Adrenal gland (tissue), 5 donors: Measurements from ENCODE around the gene KLF7.

ENCODE experiments used
- POLR2A ChIP-seq, 2 donors: fragments of 450-650 bp; IDR thresholded peaks; one replicate each; pipeline ENCODE4 v1.6.1; 2017; ENCODE audit warnings: antibody characterized with exemption in 2 of 2, mild to moderate bottlenecking in 2 of 2, moderate library complexity in 1 of 2
- TF ChIP-seq, protein P1 (sequence below), 6 experiments: fragments of 450-650 bp in 4 of 6; fragments of 200-600 bp in 2 of 6; sonication (generic) in 1 of 6; IDR thresholded peaks; 1 replicate in 5 of 6; 2 replicates in 1 of 6; pipeline versions ENCODE4 v1.5.1 to v1.8.0; 2016 to 2021; ENCODE audit warnings: antibody characterized with exemption in 6 of 6, mild to moderate bottlenecking in 2 of 6, moderate library complexity in 1 of 6
- donor health status: DM: no; HTN: no; CAD: no.

DNA sequence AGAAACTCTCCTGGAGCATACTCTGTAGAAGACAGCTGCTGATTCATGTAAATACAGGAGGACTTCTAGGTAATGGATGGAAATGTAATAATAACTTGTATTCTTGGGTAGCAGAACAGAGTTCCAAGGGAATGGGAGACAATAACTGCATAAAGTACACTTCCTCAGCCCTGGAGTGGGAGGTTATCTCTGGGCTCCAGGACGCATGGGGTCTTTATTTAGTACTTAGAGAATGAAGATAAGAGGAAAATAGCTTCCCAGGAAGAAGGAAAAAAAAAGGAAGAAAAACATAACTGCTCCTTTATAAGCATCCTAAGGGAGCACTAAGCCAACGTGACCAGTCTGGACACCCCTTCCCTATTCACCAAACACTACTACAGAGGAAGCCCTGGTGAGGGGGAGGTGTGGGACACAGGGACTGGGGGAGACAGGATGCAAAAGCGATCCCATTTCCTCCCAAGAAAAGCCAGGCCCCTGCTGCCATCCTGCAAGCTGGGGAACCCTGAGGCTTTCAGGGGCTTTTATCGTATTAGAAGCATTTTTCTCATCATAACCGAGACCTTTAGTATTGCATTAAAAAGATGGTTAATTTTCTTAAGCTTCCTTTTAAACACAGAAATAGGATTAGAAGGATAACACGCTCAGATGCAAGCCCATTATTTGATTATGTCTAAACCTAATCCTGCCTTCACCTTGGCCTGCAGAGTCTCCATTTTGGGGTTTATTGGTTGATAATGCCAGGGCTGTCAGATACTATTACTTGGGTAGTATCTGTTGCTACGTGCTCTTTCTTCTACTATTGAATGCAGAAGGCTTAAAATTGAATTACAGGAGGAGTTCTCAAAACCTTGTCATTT lies 78.5 kb downstream of the KLF7 start:
- TF ChIP-seq, protein P1, sequence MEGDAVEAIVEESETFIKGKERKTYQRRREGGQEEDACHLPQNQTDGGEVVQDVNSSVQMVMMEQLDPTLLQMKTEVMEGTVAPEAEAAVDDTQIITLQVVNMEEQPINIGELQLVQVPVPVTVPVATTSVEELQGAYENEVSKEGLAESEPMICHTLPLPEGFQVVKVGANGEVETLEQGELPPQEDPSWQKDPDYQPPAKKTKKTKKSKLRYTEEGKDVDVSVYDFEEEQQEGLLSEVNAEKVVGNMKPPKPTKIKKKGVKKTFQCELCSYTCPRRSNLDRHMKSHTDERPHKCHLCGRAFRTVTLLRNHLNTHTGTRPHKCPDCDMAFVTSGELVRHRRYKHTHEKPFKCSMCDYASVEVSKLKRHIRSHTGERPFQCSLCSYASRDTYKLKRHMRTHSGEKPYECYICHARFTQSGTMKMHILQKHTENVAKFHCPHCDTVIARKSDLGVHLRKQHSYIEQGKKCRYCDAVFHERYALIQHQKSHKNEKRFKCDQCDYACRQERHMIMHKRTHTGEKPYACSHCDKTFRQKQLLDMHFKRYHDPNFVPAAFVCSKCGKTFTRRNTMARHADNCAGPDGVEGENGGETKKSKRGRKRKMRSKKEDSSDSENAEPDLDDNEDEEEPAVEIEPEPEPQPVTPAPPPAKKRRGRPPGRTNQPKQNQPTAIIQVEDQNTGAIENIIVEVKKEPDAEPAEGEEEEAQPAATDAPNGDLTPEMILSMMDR (IDR thresholded peaks at IDR 0.05), result no peak
- no peak for TF ChIP-seq POLR2A (IDR thresholded peaks at IDR 0.05)
